Measurements from ENCODE around the gene POLR2L. TPM values are rescaled to one million over a fixed set of nuclear protein-coding genes. Genes with fewer than 3 reads are reported as not detected.

The POLR2L gene
- total and polyA plus RNA-seq, 2 donors (not counting 1 experiment from before 2014, with no cell fraction given), result 44.4 to 80.8 TPM

DNA sequence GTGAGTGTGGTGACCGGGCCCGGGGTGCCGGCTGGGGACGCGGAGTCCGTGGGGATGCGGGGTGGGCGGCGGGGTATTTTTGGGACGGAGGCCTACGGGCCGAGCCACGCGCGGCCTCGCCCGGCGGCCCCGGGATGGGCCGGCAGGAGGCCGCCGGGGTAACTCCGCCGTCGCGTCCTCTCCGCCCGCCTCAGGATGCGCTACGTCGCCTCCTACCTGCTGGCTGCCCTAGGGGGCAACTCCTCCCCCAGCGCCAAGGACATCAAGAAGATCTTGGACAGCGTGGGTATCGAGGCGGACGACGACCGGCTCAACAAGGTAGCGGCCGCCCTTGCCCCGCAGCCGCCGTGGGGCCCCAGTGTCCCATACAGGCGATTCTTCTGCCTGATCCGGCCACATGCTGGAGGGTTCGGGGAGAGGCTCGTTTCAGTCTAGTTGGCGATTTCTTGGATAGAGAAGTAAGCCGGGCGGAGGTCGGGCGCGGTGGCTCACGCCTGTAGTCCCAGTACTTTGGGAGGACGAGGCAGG is 32.2 kb downstream of the POLR2L start:
- Histone ChIP-seq H3K4me2 (replicated peaks; ENCODE audit: low read depth, low read length, poor library complexity, severe bottlenecking) (peak overlapping the region; percentile 87), H3K9ac (ENCODE audit: low read length) (peak overlapping the region; percentile 90), H3K4me3 (ENCODE audit: control extremely low read depth in 1 of 5, extremely low read depth in 1 of 5, insufficient read depth in 1 of 5, low read depth in 2 of 5, low read length in 4 of 5) (peak overlapping the region; percentile 53 to 95 (median 86)), H2AFZ (ENCODE audit: insufficient read depth, low read depth, low read length, poor library complexity, severe bottlenecking) (peak overlapping the region; percentile 93), H3K27ac (ENCODE audit: low read length in 2 of 2) (peak overlapping the region; percentile 83 to 94), H3K9me3 (ENCODE audit: control extremely low read depth in 1 of 3, control insufficient read depth in 2 of 3, insufficient read depth in 1 of 3, low read length in 2 of 3) (no peaks in the 10 kb centered on the region), H3K4me1 (ENCODE audit: control insufficient read depth in 2 of 2, insufficient read depth in 2 of 2, low read length in 2 of 2) (peaks cover 21 to 31% of the 10 kb centered on the region in 2 donors), H3K79me2 (ENCODE audit: control insufficient read depth, insufficient read depth, low read length) (peaks cover 27% of the 10 kb centered on the region), H4K20me1 (ENCODE audit: control insufficient read depth, insufficient read depth, low read length, poor library complexity, severe bottlenecking) (peaks cover 36% of the 10 kb centered on the region), H3K27me3 (replicated peaks in 1 of 4; ENCODE audit: control extremely low read depth in 1 of 4, control insufficient read depth in 3 of 4, insufficient read depth in 4 of 4, low read length in 3 of 4) (no peaks in the 10 kb centered on the region), H3K36me3 (replicated peaks in 1 of 2; ENCODE audit: control extremely low read depth in 1 of 2, control insufficient read depth in 1 of 2, extremely low read depth in 1 of 2, insufficient read depth in 2 of 2, low read length in 1 of 2) (peaks cover 2 to 24% of the 10 kb centered on the region in 2 experiments)
- DNase-seq (no peak), ATAC-seq (ENCODE audit: low read depth) (peak; percentile 2)
- POLR2A ChIA-PET, result interaction anchor here (0.6 to 2.9 kb wide), 6 partner anchors 9 to 116 kb away, joined by 3 to 32 read pairs (median 9); partner anchors contain the start of genes PNPLA2, POLR2L, SLC25A22 and TSPAN4
- Mint-ChIP-seq H3K4me3 (peak overlapping the region; percentile 96), H3K9me3 (ENCODE audit: insufficient read depth) (no peaks in the 10 kb centered on the region), H3K4me1 (peaks cover 40% of the 10 kb centered on the region), H3K27me3 (no peaks in the 10 kb centered on the region), H3K27ac (peak overlapping the region; percentile 99)
- intact Hi-C loops (cut with micrococcal nuclease), result no loop called here
- CTCF ChIA-PET, result interaction anchor here (1.1 to 2.6 kb wide), 4 partner anchors 9 to 21 kb away, joined by 3 to 14 read pairs (median 4); partner anchors contain the start of gene PNPLA2
- under 1% methylated on average over 54 of the region's 55 CpGs for WGBS (ENCODE audit: insufficient coverage)
- TF ChIP-seq, protein P1, sequence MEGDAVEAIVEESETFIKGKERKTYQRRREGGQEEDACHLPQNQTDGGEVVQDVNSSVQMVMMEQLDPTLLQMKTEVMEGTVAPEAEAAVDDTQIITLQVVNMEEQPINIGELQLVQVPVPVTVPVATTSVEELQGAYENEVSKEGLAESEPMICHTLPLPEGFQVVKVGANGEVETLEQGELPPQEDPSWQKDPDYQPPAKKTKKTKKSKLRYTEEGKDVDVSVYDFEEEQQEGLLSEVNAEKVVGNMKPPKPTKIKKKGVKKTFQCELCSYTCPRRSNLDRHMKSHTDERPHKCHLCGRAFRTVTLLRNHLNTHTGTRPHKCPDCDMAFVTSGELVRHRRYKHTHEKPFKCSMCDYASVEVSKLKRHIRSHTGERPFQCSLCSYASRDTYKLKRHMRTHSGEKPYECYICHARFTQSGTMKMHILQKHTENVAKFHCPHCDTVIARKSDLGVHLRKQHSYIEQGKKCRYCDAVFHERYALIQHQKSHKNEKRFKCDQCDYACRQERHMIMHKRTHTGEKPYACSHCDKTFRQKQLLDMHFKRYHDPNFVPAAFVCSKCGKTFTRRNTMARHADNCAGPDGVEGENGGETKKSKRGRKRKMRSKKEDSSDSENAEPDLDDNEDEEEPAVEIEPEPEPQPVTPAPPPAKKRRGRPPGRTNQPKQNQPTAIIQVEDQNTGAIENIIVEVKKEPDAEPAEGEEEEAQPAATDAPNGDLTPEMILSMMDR (IDR thresholded peaks at IDR 0.05), result peak; percentile 13
- TF ChIP-seq EZH2 (IDR thresholded peaks at IDR 0.05; ENCODE audit: borderline replicate concordance, insufficient read depth, low read depth, low read length, poor library complexity, severe bottlenecking), result no peak
